Measurements from ENCODE around the gene KRT38.

GRCh38 chr17:41466988-41467387 is 26.2 kb upstream of the KRT38 start, which contains the start of gene KRT32:
- TF ChIP-seq CTCF (IDR thresholded peaks at IDR 0.05) (no peak), TCF12 (IDR thresholded peaks at IDR 0.05) (no peak), ZBTB33 (IDR thresholded peaks at IDR 0.05; ENCODE audit: borderline replicate concordance, low read depth) (no peak), MAX (IDR thresholded peaks at IDR 0.05; ENCODE audit: low read depth) (no peak), TAF1 (IDR thresholded peaks at IDR 0.05; ENCODE audit: borderline replicate concordance, low read depth, low read length) (no peak), YY1 (IDR thresholded peaks at IDR 0.05; ENCODE audit: low read depth) (no peak)
- TF ChIP-seq, protein P1, sequence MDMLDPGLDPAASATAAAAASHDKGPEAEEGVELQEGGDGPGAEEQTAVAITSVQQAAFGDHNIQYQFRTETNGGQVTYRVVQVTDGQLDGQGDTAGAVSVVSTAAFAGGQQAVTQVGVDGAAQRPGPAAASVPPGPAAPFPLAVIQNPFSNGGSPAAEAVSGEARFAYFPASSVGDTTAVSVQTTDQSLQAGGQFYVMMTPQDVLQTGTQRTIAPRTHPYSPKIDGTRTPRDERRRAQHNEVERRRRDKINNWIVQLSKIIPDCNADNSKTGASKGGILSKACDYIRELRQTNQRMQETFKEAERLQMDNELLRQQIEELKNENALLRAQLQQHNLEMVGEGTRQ (IDR thresholded peaks at IDR 0.05; ENCODE audit: borderline replicate concordance, low read depth, low read length): no peak
